Measurements from ENCODE around the gene PAEP.
"Not testable (repeated sequence)": the region's sequence is repeated elsewhere in the genome, so short reads cannot be mapped to it uniquely, and the experiment has no call there.

PAEP gene

GRCh38 chr9:135561391-135562234 lies at the start of gene PAEP:
TSS of gene PAEP (plus strand) at chr9:135561756.
- peak; percentile 27 for DNase-seq (ENCODE audit: low read depth)

DNA sequence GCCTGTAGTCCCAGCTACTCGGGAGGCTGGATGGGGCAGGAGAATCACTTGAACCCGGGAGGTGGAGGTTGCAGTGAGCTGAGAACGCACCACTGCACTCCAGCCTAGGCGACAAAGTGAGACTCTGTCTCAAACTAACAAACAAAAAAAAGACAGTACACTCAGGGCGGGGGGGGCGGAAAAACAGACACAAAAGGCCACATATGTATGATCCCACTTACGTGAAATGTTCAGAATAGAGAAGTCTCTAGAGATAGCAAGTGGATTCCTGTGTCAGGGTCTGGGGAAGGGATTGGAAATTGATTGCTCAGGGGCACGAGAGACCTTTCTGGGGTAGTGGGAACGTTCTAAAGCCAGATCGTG lies 49.3 kb upstream of the PAEP start:
- no peak for DNase-seq (ENCODE audit: low read depth)

DNA sequence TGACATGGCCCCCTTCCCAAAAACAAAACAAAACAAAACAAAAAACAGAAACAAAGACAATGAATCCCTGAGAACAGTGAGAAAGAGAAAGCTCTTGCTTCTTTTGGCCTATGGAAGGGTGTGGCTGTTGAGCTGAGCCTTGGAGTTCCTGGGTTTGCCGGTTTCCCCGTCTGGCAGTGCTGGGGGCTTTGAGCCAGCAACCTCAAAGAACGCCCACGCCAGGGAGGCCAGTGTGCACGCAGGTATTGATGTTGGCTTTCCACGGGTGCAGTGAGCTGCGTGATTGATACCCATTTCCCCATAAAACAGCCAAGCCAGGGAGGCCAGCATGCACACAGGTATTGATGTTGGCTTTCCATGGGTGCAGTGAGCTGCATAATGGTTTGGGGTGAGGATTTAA lies 48.7 kb upstream of the PAEP start:
- DNase-seq (ENCODE audit: low read depth): no peak

DNA sequence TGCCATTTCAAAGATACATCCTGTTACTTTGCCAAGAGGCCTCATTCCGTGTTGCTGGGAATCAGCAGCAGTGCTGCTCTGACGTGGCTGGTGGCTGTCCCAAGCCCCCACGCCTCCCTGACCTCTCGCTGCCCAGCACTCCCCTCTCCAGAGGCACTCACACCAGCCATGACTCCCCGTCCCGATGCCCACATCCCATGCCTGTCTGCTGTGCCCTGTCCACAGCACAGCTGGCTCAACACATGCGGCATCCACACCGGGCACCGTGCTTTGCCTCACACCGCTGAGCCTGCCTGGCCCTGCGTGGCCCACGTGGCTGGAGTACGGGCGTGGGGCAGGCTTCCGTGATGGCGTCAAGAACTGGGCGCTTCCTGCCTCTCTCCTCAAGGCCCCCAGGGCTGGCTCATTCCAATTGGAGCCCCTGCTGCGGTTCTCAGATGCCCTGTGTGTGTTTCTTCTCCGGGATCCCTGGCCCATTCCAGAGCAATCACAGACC lies 48.2 kb upstream of the PAEP start:
- no peak for DNase-seq (ENCODE audit: low read depth)

DNA sequence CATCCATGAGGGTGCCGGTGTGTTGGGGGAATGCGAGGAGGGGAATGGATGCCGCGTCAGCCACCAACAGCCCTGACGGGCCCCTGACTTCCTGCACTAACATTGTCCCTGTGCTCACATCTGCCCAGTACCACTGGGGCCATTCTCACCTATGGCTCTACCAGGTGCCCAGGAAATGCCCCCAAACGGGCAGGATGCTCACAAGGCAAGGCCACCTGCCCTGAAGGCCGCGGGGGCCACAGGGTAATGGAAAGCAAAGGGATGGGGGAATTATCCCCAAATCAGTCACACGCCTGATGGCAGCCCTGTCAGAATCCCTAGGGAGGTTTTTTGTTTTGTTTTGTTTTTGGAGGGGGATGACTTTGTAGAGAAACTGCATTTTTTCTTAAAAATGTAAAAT lies 47.6 kb upstream of the PAEP start:
- not testable (repeated sequence) for DNase-seq (ENCODE audit: low read depth)

DNA sequence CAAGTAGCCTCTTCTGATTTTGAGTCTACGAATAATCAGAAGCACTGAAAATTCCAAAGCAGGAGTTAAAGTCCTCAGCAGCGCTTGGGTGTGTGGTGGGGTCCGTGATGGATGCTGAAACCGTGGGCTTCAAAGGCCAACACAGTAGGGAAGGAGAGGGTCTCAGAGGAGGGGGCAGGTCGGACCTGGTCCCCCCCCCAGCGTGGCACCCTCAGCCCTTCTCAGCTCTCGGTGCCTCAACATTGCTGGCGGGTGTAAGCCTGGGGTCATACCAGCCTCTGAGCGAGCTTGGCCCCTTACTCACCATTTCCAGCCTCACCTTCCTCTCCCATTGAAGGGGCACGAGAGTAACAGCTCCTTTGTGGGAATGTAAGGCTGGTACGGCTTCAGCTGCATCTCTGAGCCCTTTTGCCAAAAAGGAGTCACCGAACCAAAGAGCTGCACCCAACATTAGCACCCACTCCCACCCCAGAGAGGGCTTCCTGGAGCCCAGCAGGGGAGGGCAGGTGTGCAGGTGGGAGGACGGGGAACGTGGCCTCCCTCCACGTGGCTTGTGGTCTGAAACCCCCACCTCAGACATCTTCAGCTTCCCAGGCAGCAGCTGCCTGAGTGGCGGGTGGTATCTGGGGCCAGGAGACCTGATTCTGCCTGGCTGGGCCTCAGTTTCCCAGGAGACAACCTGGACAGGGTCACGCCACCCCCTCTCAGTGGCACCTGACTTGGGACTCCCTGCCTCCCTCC lies 47.0 kb upstream of the PAEP start:
- DNase-seq (ENCODE audit: low read depth): no peak

DNA sequence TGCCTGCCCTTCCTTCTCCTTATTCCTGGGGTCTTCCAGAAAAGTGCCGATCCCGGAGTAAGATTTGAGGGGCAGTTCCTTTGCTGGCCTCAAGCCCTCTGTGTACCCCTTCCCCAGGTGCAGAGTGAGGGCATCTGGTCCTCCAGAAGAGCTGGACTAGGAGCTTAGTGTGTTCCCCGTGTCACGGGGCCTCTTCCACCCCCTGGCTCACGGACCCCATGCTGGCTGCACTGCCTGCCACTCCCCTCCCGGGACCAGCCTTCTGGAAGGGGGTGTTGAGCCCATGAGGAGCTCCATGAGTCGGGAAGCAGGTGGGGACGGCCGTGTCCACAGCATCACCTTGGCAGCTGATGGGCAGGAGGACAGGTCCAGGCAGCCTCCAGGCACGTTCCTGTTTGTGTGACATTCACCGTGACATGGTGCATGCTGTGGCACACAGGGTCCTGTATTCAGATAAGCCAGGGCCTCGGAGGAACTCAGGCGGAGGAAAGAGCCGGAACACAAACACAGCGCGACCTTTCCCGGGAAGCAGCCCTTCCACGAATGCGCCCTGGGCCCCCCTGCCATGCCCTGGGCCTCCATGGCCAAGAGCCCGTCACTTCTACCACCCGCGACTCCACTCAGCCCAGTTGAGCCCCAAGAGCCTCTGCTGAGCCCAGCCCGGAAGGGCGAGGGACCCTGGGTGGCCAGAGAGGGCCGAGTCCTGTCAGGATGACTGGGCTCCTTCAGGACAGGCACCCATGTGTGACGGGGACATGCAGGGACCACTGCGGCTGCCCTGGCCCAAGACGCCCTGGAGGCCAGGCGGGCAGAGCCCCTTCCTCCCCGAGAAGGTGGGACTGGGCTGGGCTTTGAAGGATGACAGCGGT lies 46.2 kb upstream of the PAEP start:
- no peak for DNase-seq (ENCODE audit: low read depth)

- no peak for DNase-seq (ENCODE audit: low read depth)
Measured at GRCh38 chr9:135516132-135516860, 45.3 kb upstream of the PAEP start.

- DNase-seq (ENCODE audit: low read depth): no peak
Measured at GRCh38 chr9:135517407-135517822, 44.1 kb upstream of the PAEP start.

- DNase-seq (ENCODE audit: low read depth): no peak
Measured at GRCh38 chr9:135519179-135519971, 42.2 kb upstream of the PAEP start.

DNA sequence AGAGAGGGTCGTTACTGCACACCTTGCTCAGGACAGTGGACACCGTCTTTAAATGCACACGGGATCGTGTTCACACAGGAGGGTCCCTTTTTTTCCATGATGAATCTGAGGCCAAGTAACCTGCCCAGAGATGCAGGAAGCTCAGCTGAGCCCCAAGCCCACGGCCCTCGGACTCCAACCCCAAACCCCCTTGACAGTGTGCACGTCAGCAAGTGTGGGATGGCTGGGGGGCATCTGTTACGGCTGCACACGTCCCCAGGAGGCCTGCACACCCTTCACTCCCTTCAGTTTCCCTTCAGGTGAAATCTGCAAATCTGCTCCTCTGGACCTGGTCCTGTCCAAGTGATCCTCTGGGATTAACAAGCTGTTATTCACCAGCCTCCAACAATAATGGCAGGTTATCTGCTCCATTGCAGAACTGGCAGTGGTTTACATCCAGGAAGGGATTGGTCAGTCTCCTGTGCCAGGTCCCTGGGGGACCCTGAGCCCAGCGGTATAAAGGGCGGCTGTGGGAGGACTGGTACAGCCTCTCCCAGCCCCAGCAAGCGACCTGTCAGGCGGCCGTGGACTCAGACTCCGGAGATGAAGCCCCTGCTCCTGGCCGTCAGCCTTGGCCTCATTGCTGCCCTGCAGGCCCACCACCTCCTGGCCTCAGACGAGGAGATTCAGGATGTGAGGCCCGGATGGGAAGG lies 40.5 kb upstream of the PAEP start, which contains the start of gene LCN1:
TSS of gene LCN1 (plus strand) at position 525 of the 692 bp plus-strand sequence. CDS start at position 583, 58 bp downstream.
- no peak for DNase-seq (ENCODE audit: low read depth)

- no peak for DNase-seq (ENCODE audit: low read depth)
Measured at GRCh38 chr9:135521608-135522095, 39.9 kb upstream of the PAEP start.

DNA sequence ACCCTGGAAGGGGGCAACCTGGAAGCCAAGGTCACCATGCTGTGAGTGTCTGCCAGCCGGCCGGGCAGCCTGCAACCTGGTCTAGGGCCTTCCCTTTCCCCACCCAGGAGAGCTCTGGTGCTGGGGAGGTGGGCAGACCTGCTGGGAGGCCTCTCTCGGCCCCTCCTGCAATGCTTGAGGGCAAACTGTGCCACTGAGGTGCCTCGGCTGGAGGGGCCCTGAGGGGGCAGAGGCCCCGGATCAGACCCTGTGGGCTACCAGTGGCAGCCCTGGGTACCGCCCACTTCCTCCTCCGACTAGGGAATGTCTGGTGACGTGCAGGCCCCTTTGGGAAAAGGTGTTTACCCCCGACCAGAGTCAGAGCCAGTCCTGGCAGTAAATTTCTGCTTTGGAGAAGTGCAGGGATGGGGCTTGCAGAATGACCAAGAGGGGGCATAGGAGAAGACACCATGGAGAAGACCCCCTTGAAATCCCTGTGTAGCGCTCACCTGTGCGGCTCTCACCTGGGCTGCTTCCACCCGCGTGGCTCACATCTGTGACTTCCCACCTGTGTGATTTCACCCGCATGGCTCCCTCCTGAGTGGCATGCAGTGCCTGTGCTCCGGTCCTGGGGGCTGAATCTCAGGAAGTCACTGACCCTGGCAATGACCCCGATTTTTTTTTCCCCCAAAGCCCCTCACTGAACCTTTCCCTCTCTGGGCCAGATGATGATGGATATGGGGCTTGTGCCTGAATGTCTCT lies 39.2 kb upstream of the PAEP start:
- no peak for DNase-seq (ENCODE audit: low read depth)

DNA sequence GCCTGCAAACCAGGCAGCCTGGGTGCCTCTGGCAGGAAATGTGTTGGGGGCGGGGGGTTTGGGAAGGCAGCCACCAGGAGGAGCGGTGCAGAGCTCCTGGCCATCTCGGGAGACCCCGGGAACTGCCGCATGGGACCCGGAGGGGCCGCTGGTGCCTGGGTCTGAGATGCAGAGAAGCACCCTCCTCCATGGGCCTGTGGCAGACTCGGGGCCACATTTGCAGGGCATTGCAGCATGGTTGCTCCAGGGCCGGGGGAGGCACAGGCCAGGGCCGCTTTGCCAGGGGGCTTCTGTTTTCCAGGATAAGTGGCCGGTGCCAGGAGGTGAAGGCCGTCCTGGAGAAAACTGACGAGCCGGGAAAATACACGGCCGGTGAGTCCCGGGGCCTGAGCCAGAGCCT lies 38.6 kb upstream of the PAEP start:
- no peak for DNase-seq (ENCODE audit: low read depth)

GRCh38 chr9:135523521-135524129 lies 37.9 kb upstream of the PAEP start:
- DNase-seq (ENCODE audit: low read depth): no peak

GRCh38 chr9:135524130-135524861 lies 37.3 kb upstream of the PAEP start:
- DNase-seq (ENCODE audit: low read depth): no peak

- DNase-seq (ENCODE audit: low read depth): no peak
Measured at GRCh38 chr9:135525241-135526088, 36.1 kb upstream of the PAEP start.
